Ascending aorta (tissue), 2 donors: Measurements from ENCODE around the gene DENND5A. TPM values are rescaled to one million over a fixed set of nuclear protein-coding genes. Genes with fewer than 3 reads are reported as not detected.
"Not testable (repeated sequence)": the region's sequence is repeated elsewhere in the genome, so short reads cannot be mapped to it uniquely, and the experiment has no call there.

Experiments used
- DNase-seq, 2 donors: peaks; one replicate each; pipeline ENCODE4 v3.0.0-alpha.2; 2019; ENCODE audit warnings: low spot score in 2 of 2
- H3K27ac ChIP-seq, 2 donors: fragments of 200-600 bp; sonication (generic); one replicate each; pipeline ENCODE4 v1.5.1; 2016 to 2017; ENCODE audit warnings: mild to moderate bottlenecking in 1 of 2
- H3K27me3 ChIP-seq: fragments of 200-600 bp; sonication (generic); one replicate; pipeline ENCODE4 v1.5.1; 2017
- H3K36me3 ChIP-seq, 2 donors: fragments of 200-600 bp; sonication (generic); one replicate each; pipeline ENCODE4 v1.5.1; 2016
- H3K4me1 ChIP-seq, 2 donors: fragments of 200-600 bp; sonication (generic); one replicate each; pipeline ENCODE4 v1.5.1; 2016 to 2017; ENCODE audit warnings: mild to moderate bottlenecking in 1 of 2
- H3K4me3 ChIP-seq, 2 donors: fragments of 200-600 bp; sonication (generic); one replicate each; pipeline ENCODE4 v1.5.1; 2016 to 2017; ENCODE audit warnings: mild to moderate bottlenecking in 1 of 2
- H3K9me3 ChIP-seq, 2 donors: fragments of 200-600 bp; sonication (generic); one replicate each; pipeline ENCODE4 v1.5.1; 2016
- intact Hi-C: fragments of 100-400 bp; cut with DNase I; formaldehyde crosslinking; loops from one replicate; pipeline ENCODE4 v1.15.1; 2023
- total RNA-seq: library from RNA; depleted of rRNA; stranded (reverse); fragments of >200 nt; gene quantifications from one replicate; pipeline ENCODE4 v1.1.0, GENCODE V29; 2016
- TF ChIP-seq, protein P1 (sequence below), 3 experiments: fragments of 200-600 bp in 2 of 3; fragments of 450-650 bp in 1 of 3; sonication (generic) in 2 of 3; IDR thresholded peaks; one replicate each; pipeline ENCODE4 v1.5.1; 2016 to 2019; ENCODE audit warnings: antibody characterized with exemption in 3 of 3, mild to moderate bottlenecking in 1 of 3, moderate library complexity in 1 of 3

The DENND5A gene
- total RNA-seq, 1 donor from 2014 or later: 111 TPM

DNA sequence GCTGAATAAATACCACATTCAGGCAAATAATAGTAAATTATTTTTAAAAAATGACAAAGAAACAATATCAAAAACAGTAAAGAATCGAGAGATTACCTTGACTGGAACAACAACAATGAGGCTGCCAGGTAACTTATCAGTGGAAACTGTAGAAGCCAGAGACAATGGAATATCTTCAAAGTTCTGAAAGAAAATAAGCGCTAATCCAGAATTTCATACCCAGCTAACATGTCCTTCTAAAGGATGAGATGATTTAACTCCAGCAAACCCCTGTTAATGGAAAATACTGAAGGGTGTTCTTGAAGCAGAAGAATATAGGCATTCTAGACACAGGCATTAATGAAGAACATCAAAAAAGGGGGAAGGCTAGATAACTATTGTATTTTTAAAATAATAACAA, 153.1 kb downstream of the DENND5A start:
- TF ChIP-seq, protein P1, sequence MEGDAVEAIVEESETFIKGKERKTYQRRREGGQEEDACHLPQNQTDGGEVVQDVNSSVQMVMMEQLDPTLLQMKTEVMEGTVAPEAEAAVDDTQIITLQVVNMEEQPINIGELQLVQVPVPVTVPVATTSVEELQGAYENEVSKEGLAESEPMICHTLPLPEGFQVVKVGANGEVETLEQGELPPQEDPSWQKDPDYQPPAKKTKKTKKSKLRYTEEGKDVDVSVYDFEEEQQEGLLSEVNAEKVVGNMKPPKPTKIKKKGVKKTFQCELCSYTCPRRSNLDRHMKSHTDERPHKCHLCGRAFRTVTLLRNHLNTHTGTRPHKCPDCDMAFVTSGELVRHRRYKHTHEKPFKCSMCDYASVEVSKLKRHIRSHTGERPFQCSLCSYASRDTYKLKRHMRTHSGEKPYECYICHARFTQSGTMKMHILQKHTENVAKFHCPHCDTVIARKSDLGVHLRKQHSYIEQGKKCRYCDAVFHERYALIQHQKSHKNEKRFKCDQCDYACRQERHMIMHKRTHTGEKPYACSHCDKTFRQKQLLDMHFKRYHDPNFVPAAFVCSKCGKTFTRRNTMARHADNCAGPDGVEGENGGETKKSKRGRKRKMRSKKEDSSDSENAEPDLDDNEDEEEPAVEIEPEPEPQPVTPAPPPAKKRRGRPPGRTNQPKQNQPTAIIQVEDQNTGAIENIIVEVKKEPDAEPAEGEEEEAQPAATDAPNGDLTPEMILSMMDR (IDR thresholded peaks at IDR 0.05): no peak
- H3K27me3 ChIP-seq: no peaks in the 10 kb centered on the region
- intact Hi-C loops: no loop called here
- H3K27ac ChIP-seq: no peak overlapping the region
- no peaks in the 10 kb centered on the region for H3K4me1 ChIP-seq
- DNase-seq: no peak
- H3K4me3 ChIP-seq: no peak overlapping the region
- peaks cover 0 to 5% of the 10 kb centered on the region in 2 donors for H3K9me3 ChIP-seq
- H3K36me3 ChIP-seq: no peaks in the 10 kb centered on the region

DNA sequence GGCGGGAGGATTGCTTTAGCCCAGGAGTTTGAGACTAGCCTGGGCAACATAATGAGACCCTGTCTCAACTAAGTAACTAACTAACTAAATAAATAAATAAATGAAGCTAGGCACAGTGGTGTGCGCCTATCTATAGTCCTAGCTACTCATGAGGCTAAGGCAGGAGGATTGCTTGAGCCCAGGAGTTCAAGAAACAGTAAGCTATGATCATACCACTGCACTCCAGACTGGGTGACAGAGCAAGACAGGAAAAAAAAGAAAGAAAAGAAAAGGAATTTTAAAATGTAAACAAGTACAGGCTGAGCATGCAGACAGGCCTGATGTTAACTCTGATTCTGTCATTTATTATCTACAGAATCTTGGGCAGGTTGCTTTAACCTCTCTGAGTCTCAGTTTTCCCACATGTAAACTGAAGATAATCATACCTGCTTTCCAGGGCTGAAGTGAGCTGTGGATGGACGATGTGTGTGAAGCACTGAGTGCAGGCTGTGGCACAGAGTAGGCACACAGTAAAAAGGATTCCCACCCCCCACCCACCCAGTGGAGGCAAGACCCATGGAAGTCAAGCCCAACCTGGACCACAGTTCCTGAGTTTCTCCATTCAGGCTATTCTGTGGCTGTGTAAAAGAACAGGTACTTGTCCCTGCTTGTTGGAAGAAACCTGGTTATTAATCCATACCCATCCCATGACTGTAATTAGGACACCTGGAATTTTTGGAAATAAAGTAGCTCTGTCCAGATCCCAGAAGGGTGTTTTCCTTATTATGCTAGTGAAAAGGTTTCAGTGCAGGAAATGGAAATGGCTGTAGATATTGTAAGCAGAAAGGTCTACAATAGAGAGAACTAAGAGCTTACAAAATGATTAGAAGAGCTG, 155.1 kb downstream of the DENND5A start:
- Histone ChIP-seq H3K4me1 (no peaks in the 10 kb centered on the region), H3K36me3 (no peaks in the 10 kb centered on the region), H3K27me3 (no peaks in the 10 kb centered on the region), H3K9me3 (peaks cover 0 to 5% of the 10 kb centered on the region in 2 donors), H3K27ac (no peak overlapping the region), H3K4me3 (no peak overlapping the region)
- TF ChIP-seq, protein P1 (IDR thresholded peaks at IDR 0.05): no peak
- intact Hi-C loops: no loop called here
- DNase-seq: no peak

DNA sequence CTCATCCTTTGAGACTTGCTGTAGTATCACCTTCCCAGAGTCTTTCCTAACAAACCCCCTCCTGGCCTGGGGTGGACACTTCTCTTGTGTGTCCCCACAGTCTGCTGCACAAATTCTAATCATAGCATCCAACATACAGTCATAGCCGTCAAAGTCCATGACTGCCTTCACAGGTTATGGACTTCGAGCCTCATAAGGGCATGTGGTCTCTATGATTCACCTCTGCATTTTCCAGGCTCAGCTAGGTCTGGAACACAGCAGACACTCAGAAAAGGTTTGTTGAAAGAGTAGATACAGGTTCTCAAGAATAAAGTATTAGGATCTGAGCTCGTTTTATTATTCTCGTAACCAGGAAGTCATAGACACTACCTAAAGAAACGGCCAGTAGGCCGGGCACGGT, 160.6 kb downstream of the DENND5A start:
- intact Hi-C loops: no loop called here
- no peak overlapping the region for H3K27ac ChIP-seq
- H3K4me1 ChIP-seq: no peaks in the 10 kb centered on the region
- H3K36me3 ChIP-seq: no peaks in the 10 kb centered on the region
- H3K27me3 ChIP-seq: no peaks in the 10 kb centered on the region
- H3K4me3 ChIP-seq: no peak overlapping the region
- H3K9me3 ChIP-seq: no peaks in the 10 kb centered on the region
- no peak for DNase-seq
- TF ChIP-seq, protein P1 (IDR thresholded peaks at IDR 0.05): no peak

DNA sequence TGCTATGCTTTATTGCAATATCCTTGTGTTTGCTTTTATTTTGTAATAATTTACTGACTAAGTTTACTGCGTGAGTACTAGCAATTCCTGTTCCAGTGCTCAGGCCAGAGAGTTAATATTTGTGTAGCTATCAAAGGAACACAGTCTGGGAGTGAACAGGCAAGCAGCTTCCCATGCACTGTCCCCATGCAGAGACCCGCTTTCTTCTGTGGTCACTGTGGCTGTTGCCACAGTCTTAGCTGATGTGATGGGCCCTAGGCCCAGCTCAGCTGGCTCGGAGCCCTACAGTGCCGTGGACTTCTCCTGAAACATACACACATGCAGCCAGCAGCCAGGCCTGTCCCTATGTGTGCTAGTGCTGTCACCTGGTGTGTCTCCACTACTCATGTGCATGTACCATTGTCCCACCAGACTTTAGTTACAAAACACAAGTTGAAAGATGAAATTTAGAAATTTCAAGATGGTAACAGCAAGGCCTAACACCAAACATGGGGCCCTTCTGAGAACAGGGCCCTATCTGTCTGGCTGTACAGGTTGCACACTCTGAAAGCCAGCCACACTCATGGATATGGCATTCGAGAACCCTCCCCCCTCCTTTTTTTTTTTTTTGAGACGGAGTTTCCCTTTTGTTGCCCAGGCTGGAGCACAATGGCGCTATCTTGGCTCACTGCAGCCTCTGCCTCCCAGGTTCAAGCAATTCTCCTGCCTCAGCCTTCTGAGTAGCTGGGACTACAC, 161.4 kb downstream of the DENND5A start:
- H3K4me1 ChIP-seq: no peaks in the 10 kb centered on the region
- no peak overlapping the region for H3K27ac ChIP-seq
- H3K36me3 ChIP-seq: no peaks in the 10 kb centered on the region
- TF ChIP-seq, protein P1 (IDR thresholded peaks at IDR 0.05): no peak
- intact Hi-C loops: no loop called here
- no peaks in the 10 kb centered on the region for H3K27me3 ChIP-seq
- H3K4me3 ChIP-seq: no peak overlapping the region
- DNase-seq: no peak
- H3K9me3 ChIP-seq: no peaks in the 10 kb centered on the region

DNA sequence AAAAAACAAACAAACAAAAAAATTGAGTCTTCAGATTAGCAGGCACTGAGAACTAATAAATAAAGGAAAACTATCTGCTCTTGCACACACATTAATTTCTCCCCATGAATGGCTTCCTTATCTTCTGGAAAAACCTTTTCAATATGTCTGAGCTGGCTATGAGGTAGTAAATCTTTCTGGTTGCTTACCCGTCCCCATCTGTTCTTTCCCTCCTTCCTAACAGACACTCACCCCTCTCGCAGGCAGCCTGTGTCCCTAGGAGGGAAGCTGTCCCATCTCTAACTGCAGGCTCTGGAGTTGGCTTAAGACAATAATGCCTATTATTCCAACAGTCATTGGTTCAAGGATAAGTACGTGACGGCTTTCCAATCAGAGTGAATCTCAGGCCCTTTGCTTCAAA, 165.5 kb downstream of the DENND5A start:
- Histone ChIP-seq H3K27me3 (no peaks in the 10 kb centered on the region), H3K27ac (no peak overlapping the region), H3K4me1 (no peaks in the 10 kb centered on the region), H3K9me3 (no peaks in the 10 kb centered on the region), H3K36me3 (no peaks in the 10 kb centered on the region), H3K4me3 (no peak overlapping the region)
- intact Hi-C loops: no loop called here
- DNase-seq: no peak
- TF ChIP-seq, protein P1 (IDR thresholded peaks at IDR 0.05): no peak

DNA sequence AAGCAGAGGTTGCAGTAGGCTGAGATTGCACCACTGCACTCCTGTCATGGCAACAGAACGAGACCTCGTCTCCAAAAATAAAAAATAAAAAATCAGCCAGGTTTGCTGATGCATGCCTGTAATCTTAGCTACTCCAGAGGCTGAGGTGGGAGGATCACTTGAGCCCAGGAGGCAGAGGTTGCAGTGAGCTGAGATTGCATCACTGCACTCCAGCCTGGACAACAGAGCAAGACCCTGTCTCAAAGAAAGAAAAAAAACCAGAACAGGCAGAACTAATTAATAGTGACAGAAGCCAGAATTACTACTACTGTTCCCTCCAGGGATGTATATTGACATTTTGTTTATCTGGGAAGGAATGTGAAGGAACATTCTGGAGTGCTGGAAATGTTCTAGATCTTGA, 166.7 kb downstream of the DENND5A start:
- H3K9me3 ChIP-seq, H3K4me3 ChIP-seq, H3K27me3 ChIP-seq, intact Hi-C loops, H3K4me1 ChIP-seq, DNase-seq, H3K36me3 ChIP-seq, H3K27ac ChIP-seq: not testable (repeated sequence)

DNA sequence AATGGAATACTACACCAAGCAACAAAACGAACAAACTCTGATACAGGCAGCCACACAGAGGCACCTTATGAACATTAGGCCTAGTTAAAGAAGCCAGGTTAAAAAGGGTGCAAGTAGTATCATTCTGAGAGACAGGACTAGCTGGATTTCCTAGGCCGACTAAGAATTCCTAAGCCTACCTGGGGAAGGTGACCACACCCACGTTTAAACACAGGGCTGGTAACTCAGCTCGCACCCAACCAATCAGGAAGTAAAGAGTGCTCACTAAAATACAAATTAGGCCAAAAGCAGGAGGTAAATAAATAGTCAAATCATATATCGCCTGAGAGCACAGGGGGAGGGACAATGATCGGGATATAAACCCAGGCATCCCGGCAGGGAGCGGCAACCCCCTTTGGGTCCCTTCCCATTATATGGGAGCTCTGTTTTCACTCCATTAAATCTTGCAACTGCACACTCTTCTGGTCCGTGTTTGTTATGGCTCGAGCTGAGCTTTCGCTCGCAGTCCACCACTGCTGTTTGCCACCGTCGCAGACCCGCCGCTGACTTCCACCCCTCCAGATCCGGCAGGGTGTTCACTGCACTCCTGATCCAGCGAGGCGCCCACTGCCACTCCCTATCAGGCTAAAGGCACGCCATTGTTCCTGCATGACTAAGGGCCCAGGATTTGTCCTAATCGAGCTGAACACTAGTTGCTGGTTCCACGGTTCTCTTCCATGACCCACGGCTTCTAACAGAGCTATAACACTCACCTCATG, 167.8 kb downstream of the DENND5A start:
- H3K36me3 ChIP-seq, H3K4me3 ChIP-seq, H3K4me1 ChIP-seq, H3K27me3 ChIP-seq, H3K9me3 ChIP-seq, H3K27ac ChIP-seq, intact Hi-C loops, DNase-seq: not testable (repeated sequence)
